ENCODE data around the gene MORN1. TPM values are rescaled to one million over a fixed set of nuclear protein-coding genes. Genes with fewer than 3 reads are reported as not detected.

The MORN1 gene
- total and polyA plus RNA-seq, 9 donors, result 4.3 to 9.3 (median 7.5) TPM

- H3K36me3 ChIP-seq (ENCODE audit: control insufficient read depth, insufficient read depth, low read length), result no peaks in the 10 kb centered on the region
- H3K27me3 ChIP-seq (ENCODE audit: control insufficient read depth, insufficient read depth, low read length), result peaks cover 11% of the 10 kb centered on the region
- peaks cover 8% of the 10 kb centered on the region for H3K9me3 ChIP-seq (replicated peaks; ENCODE audit: control insufficient read depth, low read depth, low read length)
- no peaks in the 10 kb centered on the region for H3K4me1 ChIP-seq (ENCODE audit: control insufficient read depth, insufficient read depth, low read length)
- DNase-seq, result no peak
- no peak overlapping the region for H3K4me3 ChIP-seq (ENCODE audit: low read length)
- H3K27ac ChIP-seq (ENCODE audit: low read length), result no peak overlapping the region
- WGBS (ENCODE audit: insufficient coverage), result 55% methylated on average over 18 of the region's 18 CpGs
Observed at GRCh38 chr1:2426540-2426939, 35.2 kb upstream of the MORN1 start.

DNA sequence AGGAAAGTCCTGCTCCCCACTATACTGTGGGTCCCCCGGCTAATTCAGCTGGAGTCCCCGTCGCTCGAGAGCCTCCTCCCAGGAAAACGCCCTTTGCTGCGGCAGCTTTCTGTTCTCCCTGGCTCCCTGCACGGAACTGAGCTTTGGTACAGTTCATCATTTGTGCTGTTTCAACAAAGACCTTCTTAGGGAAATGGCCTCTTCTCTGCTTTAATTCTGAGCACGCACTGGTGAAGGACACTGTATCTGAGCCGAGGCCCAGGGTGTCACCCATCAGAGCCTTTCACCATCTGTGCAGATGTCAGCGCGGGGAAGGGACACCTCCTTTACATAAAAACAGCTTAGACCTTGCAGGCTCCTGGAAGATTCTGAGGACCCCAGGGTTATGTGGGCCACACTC lies 34.5 kb upstream of the MORN1 start:
- Histone ChIP-seq H3K27ac (ENCODE audit: low read length) (no peak overlapping the region), H3K36me3 (ENCODE audit: control insufficient read depth, insufficient read depth, low read length) (no peaks in the 10 kb centered on the region), H3K4me1 (ENCODE audit: control insufficient read depth, insufficient read depth, low read length) (no peaks in the 10 kb centered on the region), H3K27me3 (ENCODE audit: control insufficient read depth, insufficient read depth, low read length) (peaks cover 10% of the 10 kb centered on the region), H3K9me3 (replicated peaks; ENCODE audit: control insufficient read depth, low read depth, low read length) (peaks cover 8% of the 10 kb centered on the region), H3K4me3 (ENCODE audit: low read length) (no peak overlapping the region)
- DNase-seq, result no peak
- 66% methylated on average over 11 of the region's 11 CpGs for WGBS (ENCODE audit: insufficient coverage)

GRCh38 chr1:2422523-2422922 lies 31.2 kb upstream of the MORN1 start:
- H3K27me3 ChIP-seq (ENCODE audit: control insufficient read depth, insufficient read depth, low read length), result peaks cover 28% of the 10 kb centered on the region
- no peak for DNase-seq
- H3K36me3 ChIP-seq (ENCODE audit: control insufficient read depth, insufficient read depth, low read length), result no peaks in the 10 kb centered on the region
- H3K27ac ChIP-seq (ENCODE audit: low read length), result no peak overlapping the region
- no CpG with 5 or more reads among the region's 4 CpGs for WGBS (ENCODE audit: insufficient coverage)
- H3K9me3 ChIP-seq (replicated peaks; ENCODE audit: control insufficient read depth, low read depth, low read length), result peaks cover 4% of the 10 kb centered on the region
- H3K4me1 ChIP-seq (ENCODE audit: control insufficient read depth, insufficient read depth, low read length), result peaks cover 5% of the 10 kb centered on the region
- H3K4me3 ChIP-seq (ENCODE audit: low read length), result no peak overlapping the region

- 76% methylated on average over 10 of the region's 16 CpGs for WGBS (ENCODE audit: insufficient coverage)
Observed at GRCh38 chr1:2419416-2419815, 28.1 kb upstream of the MORN1 start.

GRCh38 chr1:2418791-2419320 lies 27.5 kb upstream of the MORN1 start:
- peaks cover 4% of the 10 kb centered on the region for H3K9me3 ChIP-seq (replicated peaks; ENCODE audit: control insufficient read depth, low read depth, low read length)
- DNase-seq, result no peak
- no peak overlapping the region for H3K4me3 ChIP-seq (ENCODE audit: low read length)
- H3K27me3 ChIP-seq (ENCODE audit: control insufficient read depth, insufficient read depth, low read length), result peaks cover 28% of the 10 kb centered on the region
- WGBS (ENCODE audit: insufficient coverage), result 61% methylated on average over 15 of the region's 16 CpGs
- no peak overlapping the region for H3K27ac ChIP-seq (ENCODE audit: low read length)
- no peaks in the 10 kb centered on the region for H3K36me3 ChIP-seq (ENCODE audit: control insufficient read depth, insufficient read depth, low read length)
- peaks cover 12% of the 10 kb centered on the region for H3K4me1 ChIP-seq (ENCODE audit: control insufficient read depth, insufficient read depth, low read length)

More at GRCh38 chr1:2419416-2419815, 28.1 kb upstream of the MORN1 start:
- H3K4me1 ChIP-seq (ENCODE audit: control insufficient read depth, insufficient read depth, low read length), result peaks cover 7% of the 10 kb centered on the region
- no peak for DNase-seq
- peaks cover 4% of the 10 kb centered on the region for H3K9me3 ChIP-seq (replicated peaks; ENCODE audit: control insufficient read depth, low read depth, low read length)
- peaks cover 28% of the 10 kb centered on the region for H3K27me3 ChIP-seq (ENCODE audit: control insufficient read depth, insufficient read depth, low read length)
- H3K4me3 ChIP-seq (ENCODE audit: low read length), result no peak overlapping the region
- no peaks in the 10 kb centered on the region for H3K36me3 ChIP-seq (ENCODE audit: control insufficient read depth, insufficient read depth, low read length)
- H3K27ac ChIP-seq (ENCODE audit: low read length), result no peak overlapping the region

DNA sequence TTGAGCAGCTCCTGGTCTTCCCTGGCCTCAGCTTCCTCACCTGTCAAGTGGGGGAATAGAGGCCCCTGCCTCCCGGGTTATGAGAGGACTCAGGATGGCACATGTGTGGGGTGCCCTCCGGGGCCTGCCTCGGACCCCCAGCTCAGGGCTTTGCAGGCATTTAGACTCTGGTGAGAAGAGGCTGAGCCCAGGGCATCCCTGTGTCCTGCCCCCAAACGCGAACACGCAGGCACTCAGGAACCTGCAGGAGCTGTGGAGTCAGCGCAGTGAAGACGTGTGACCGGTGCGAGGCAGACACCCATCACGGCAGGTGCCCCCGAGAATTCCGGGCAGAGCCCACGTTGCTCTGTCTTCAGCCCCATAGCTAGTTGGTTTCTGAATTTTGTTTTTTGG lies 26.5 kb upstream of the MORN1 start:
- WGBS (ENCODE audit: insufficient coverage), result 74% methylated on average over 14 of the region's 14 CpGs
- Histone ChIP-seq H3K27ac (ENCODE audit: low read length) (no peak overlapping the region), H3K27me3 (ENCODE audit: control insufficient read depth, insufficient read depth, low read length) (peaks cover 22% of the 10 kb centered on the region), H3K4me1 (ENCODE audit: control insufficient read depth, insufficient read depth, low read length) (peaks cover 22% of the 10 kb centered on the region), H3K36me3 (ENCODE audit: control insufficient read depth, insufficient read depth, low read length) (no peaks in the 10 kb centered on the region), H3K9me3 (replicated peaks; ENCODE audit: control insufficient read depth, low read depth, low read length) (no peaks in the 10 kb centered on the region), H3K4me3 (ENCODE audit: low read length) (no peak overlapping the region)
- DNase-seq, result no peak

DNA sequence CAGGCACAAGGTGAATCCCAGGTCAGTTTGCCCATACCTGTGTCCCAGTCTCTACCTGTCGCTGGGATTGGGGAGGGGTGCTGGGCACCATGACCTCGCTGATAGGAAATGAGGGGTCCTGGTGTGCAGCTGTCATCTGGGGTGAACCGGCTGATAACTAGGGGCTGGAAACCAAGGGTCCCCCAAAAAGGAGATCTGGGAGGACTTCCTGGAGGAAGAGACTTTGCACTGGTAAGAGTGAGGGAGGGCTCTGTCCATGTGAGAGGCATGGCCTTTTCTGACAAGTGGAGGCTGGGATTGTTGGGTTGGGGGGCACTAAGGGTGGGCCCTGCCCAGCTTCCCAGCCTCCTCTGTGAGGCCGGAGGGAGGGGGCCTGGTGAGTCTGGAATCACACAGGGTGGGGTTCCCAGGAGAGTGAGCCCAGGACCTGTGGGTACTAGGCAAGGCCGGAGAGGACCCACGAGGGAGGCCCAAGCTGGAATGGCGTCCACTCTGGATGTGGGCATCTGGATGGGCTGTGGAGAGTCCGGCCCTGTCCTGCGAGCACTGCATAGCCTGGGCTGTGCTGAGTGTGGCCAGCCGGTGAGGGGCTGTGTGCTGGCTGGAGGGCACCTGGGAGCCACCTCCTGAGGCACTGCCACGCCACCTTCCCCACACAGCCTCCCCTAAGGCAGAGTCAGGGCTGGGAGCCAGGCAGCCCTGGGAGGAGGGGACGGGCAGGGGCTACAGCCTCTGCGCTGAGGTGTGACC lies 25.9 kb upstream of the MORN1 start:
- 87% methylated on average over 7 of the region's 13 CpGs for WGBS (ENCODE audit: insufficient coverage)
- no peaks in the 10 kb centered on the region for H3K36me3 ChIP-seq (ENCODE audit: control insufficient read depth, insufficient read depth, low read length)
- no peak for DNase-seq
- no peak overlapping the region for H3K27ac ChIP-seq (ENCODE audit: low read length)
- H3K27me3 ChIP-seq (ENCODE audit: control insufficient read depth, insufficient read depth, low read length), result peaks cover 22% of the 10 kb centered on the region
- no peak overlapping the region for H3K4me3 ChIP-seq (ENCODE audit: low read length)
- H3K9me3 ChIP-seq (replicated peaks; ENCODE audit: control insufficient read depth, low read depth, low read length), result no peaks in the 10 kb centered on the region
- peaks cover 22% of the 10 kb centered on the region for H3K4me1 ChIP-seq (ENCODE audit: control insufficient read depth, insufficient read depth, low read length)

GRCh38 chr1:2416403-2416802 lies 25.0 kb upstream of the MORN1 start:
- no peaks in the 10 kb centered on the region for H3K9me3 ChIP-seq (replicated peaks; ENCODE audit: control insufficient read depth, low read depth, low read length)
- DNase-seq, result no peak
- 63% methylated on average over 12 of the region's 12 CpGs for WGBS (ENCODE audit: insufficient coverage)
- peaks cover 22% of the 10 kb centered on the region for H3K27me3 ChIP-seq (ENCODE audit: control insufficient read depth, insufficient read depth, low read length)
- no peak overlapping the region for H3K4me3 ChIP-seq (ENCODE audit: low read length)
- peaks cover 29% of the 10 kb centered on the region for H3K4me1 ChIP-seq (ENCODE audit: control insufficient read depth, insufficient read depth, low read length)
- no peak overlapping the region for H3K27ac ChIP-seq (ENCODE audit: low read length)
- no peaks in the 10 kb centered on the region for H3K36me3 ChIP-seq (ENCODE audit: control insufficient read depth, insufficient read depth, low read length)

DNA sequence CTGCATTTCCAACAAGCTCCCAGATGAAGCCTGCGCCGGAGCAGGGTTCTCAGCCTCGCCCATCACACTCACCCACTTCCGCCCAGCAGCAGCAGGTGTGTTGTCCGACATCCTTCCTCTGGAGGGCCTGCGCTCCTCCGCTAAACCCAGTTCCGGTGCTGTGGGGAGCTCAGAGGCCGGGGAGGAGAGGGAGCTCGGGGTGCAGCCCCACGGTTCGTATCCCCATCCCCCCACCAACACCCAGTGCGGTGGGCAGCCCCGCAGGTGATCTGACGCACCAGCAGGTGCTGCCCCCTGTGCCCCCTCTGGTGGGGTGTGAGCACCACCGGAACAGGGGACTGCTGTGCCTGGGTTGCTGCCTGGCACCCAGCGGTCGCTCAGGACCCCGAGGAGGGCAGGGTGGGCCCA lies 24.5 kb upstream of the MORN1 start:
- Histone ChIP-seq H3K9me3 (replicated peaks; ENCODE audit: control insufficient read depth, low read depth, low read length) (no peaks in the 10 kb centered on the region), H3K4me3 (ENCODE audit: low read length) (no peak overlapping the region), H3K27ac (ENCODE audit: low read length) (no peak overlapping the region), H3K36me3 (ENCODE audit: control insufficient read depth, insufficient read depth, low read length) (no peaks in the 10 kb centered on the region), H3K27me3 (ENCODE audit: control insufficient read depth, insufficient read depth, low read length) (peaks cover 22% of the 10 kb centered on the region), H3K4me1 (ENCODE audit: control insufficient read depth, insufficient read depth, low read length) (peaks cover 30% of the 10 kb centered on the region)
- no peak for DNase-seq
- 74% methylated on average over 5 of the region's 19 CpGs for WGBS (ENCODE audit: insufficient coverage)

- Histone ChIP-seq H3K27ac (ENCODE audit: low read length) (no peak overlapping the region), H3K4me3 (ENCODE audit: low read length) (no peak overlapping the region), H3K36me3 (ENCODE audit: control insufficient read depth, insufficient read depth, low read length) (peaks cover 3% of the 10 kb centered on the region), H3K4me1 (ENCODE audit: control insufficient read depth, insufficient read depth, low read length) (peaks cover 30% of the 10 kb centered on the region), H3K9me3 (replicated peaks; ENCODE audit: control insufficient read depth, low read depth, low read length) (no peaks in the 10 kb centered on the region), H3K27me3 (ENCODE audit: control insufficient read depth, insufficient read depth, low read length) (peaks cover 22% of the 10 kb centered on the region)
- WGBS (ENCODE audit: insufficient coverage), result 44% methylated on average over 4 of the region's 11 CpGs
- no peak for DNase-seq
Observed at GRCh38 chr1:2415337-2415736, 24.0 kb upstream of the MORN1 start.
